HG03571 (cell line): ENCODE data around the gene YIPF3.
"Not testable (repeated sequence)": the region's sequence is repeated elsewhere in the genome, so short reads cannot be mapped to it uniquely, and the experiment has no call there.

Experiments used
- ATAC-seq: cut with Tn5 transposase; IDR thresholded peaks from one replicate; pipeline ENCODE4 v1.9.1; 2021; ENCODE audit not compliant: unreplicated experiment

Gene YIPF3

GRCh38 chr6:43516697-43517504 lies at the start of gene YIPF3, which contains the start of gene POLR1C:
Gene YIPF3 (minus strand): TSS chr6:43516926. CDS start chr6:43516807, 119 bp downstream.
Gene POLR1C (plus strand): TSS chr6:43517089. CDS start chr6:43517110, 21 bp downstream.
- peak; percentile 79 for ATAC-seq

DNA sequence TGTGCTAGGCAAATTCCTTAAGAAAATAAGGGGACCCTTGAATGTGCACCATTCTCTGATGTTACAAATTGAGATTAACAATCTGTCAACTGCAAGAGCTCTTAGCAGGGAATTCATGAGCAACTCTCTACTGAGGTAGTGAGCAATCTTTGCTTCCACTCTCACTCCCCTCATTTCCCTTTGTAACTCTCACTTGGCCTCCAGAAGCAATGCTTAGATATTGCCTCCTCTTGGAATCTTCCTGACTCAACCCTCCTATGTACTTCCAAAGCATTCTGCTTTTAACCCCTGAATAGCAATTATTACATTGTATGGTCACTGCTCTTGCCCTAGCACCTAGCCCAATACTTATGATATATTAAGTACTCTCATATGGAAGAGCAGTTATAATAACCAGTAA lies 42.6 kb upstream of the YIPF3 start:
- ATAC-seq, result no peak

DNA sequence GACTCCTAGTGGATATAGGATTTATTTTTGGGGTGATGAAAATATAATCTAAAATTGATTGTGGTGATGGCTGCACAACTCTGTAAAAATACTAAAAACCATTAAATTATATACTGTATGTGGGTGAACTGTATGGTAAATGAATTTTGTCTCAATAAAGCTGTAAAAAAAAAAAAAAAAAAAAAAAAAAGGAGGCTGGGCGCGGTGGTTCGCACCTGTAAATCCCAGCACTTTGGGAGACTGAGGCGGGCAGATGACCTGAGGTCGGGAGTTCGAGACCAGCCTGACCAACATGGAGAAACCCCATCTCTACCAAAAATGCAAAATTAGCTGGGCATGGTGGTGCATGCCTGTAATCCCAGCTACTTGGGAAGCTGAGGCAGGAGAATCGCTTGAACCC lies 40.9 kb upstream of the YIPF3 start:
- ATAC-seq, result not testable (repeated sequence)

DNA sequence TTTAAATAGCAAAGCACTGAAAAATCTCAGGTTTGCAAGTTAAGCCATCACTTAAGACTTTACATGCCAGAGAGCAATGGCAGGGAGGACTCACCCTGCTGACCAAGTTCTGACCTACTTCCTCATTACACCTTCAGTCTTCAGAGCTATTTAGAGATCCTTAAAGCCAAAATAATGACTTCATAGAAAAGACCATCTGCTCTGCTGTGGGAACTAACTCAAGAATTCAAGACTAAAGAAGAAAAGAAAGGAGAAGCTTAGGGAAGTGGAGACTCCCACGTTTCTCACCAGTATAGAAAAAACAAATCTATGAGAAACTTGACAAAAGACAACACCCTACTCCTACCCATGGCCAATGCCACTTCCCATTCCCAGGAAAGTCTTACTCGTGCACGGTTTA lies 30.5 kb upstream of the YIPF3 start:
- no peak for ATAC-seq

GRCh38 chr6:43544461-43544860 lies 27.7 kb upstream of the YIPF3 start:
- no peak for ATAC-seq

- ATAC-seq, result no peak
Observed at GRCh38 chr6:43541774-43542471, 25.2 kb upstream of the YIPF3 start.

GRCh38 chr6:43540507-43540906 lies 23.8 kb upstream of the YIPF3 start:
- ATAC-seq, result no peak

DNA sequence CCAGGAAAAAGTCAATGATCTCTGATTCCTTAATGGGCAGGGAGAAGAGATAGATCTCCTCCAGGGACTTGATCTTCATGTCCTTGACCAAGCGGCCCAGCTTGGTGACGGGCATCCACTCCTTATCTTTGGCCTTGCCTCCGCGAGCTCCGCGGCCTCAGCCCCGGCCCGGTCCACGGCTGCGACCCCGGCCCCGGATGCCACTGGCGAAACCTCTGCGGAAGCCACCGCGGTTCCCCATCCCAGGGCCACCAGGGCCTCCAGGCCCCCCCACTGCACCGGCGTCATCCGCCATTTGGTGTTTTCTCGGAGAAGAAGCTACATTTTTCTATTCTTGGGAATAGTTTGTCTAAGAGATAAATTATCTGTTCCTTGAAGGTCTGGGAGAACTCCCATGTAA lies 22.7 kb upstream of the YIPF3 start:
- ATAC-seq, result not testable (repeated sequence)

- not testable (repeated sequence) for ATAC-seq
Observed at GRCh38 chr6:43538986-43539385, 22.3 kb upstream of the YIPF3 start.

GRCh38 chr6:43532201-43532600 lies 15.5 kb upstream of the YIPF3 start:
- no peak for ATAC-seq

- no peak for ATAC-seq
Observed at GRCh38 chr6:43524483-43524961, 7.8 kb upstream of the YIPF3 start.

GRCh38 chr6:43523284-43523683 lies 6.6 kb upstream of the YIPF3 start:
- ATAC-seq, result no peak

- no peak for ATAC-seq
Observed at GRCh38 chr6:43522547-43523261, 6.0 kb upstream of the YIPF3 start.

DNA sequence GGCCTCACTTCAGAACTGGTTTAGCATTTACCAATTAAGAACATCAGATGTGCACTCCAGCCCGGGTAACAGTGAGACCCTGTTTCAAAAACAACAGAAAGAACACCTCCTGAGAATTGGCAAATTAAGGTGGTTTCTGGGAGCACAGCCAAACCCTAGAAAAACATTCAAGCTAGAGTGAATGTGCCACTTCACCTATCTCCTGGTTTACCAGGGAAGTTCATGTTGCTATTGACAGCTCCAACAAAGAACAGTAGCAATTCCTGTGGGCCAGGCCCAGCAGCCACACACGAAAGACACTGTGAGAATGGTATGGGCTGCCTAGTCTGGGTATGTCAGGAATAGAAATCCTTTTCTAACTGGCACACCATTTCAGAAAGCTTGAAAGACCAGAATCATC lies 5.1 kb upstream of the YIPF3 start:
- ATAC-seq, result no peak

GRCh38 chr6:43520097-43520496 lies 3.4 kb upstream of the YIPF3 start:
- no peak for ATAC-seq

GRCh38 chr6:43517505-43518357 lies 1.0 kb upstream of the YIPF3 start:
- no peak for ATAC-seq

DNA sequence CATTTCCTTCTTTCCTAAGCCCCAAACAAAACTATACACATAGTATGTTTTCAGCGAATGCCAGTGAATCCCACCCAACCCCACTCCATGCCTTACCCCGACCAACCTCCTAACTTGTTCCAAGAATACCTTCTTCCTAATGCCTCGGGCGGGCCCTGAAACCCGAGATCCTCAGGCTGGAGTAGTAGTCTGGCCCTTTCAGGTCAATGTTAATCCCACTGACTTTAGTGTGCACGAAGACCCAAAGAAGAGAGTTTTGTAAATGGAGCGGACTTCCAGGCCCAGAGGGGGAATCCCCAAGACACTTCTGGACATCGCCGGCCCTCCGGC lies 394 bp downstream of the YIPF3 start:
- ATAC-seq, result no peak

- no peak for ATAC-seq
Observed at GRCh38 chr6:43515808-43516207, 918 bp downstream of the YIPF3 start.

DNA sequence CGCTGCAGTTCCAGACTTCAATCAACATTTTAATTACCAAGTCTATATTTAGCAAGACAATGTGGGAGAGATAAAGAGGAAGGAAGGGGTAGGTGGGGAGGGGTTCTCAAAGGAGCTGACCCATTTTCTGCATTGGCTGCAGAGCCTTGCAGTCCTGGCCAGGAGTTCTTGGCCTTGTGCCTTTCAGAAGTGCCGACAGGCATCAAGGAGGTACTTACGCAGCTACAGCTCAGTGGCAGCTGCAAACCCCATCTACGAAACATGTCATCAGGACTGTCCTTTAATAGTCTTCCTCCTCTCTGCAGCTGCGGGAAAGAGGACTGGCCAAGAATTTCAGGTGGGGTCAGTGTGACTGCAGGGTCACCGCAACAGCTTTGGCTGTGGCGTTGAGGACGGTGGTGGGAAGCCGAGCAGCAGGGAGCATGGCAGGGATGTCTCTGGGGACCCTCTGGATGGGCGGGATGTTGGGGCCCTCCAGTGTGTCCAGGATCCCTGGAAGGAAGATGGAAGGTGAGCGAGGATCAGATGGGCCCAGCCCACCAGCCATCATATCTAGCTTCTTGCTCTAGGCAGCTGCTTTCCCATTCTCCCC lies 4.8 kb downstream of the YIPF3 start:
- ATAC-seq, result no peak

- no peak for ATAC-seq
Observed at GRCh38 chr6:43510827-43511163, 5.9 kb downstream of the YIPF3 start.
